ENCODE results near the gene VKORC1.

- no peak for TF ChIP-seq POLR2AphosphoS5 (IDR thresholded peaks at IDR 0.05; ENCODE audit: low read depth, low read length)
- TF ChIP-seq POLR2A (IDR thresholded peaks at IDR 0.05; ENCODE audit: low read depth, low read length): no peak
Observed at GRCh38 chr16:31114468-31114867, 19.9 kb upstream of the VKORC1 start.

Data from GM12892 (cell line).